B cell (primary cell): ENCODE measurements around the gene ARHGAP25.

Source experiments
- CTCF ChIP-seq: fragments of 200-600 bp; IDR thresholded peaks from one replicate; pipeline ENCODE4 v1.8.0; 2022; ENCODE audit warnings: antibody characterized with exemption, mild to moderate bottlenecking
- EZH2 ChIP-seq: IDR thresholded peaks from 2 replicates; pipeline ENCODE4 v1.6.1; 2012; ENCODE audit warnings: borderline replicate concordance, low read depth, mild to moderate bottlenecking, moderate library complexity, low read length; ENCODE audit not compliant: insufficient read depth, poor library complexity, severe bottlenecking

- TF ChIP-seq CTCF (no peak), EZH2 (no peak)
These were observed 52.7 kb downstream of the ARHGAP25 start for GRCh38 chr2:68787356-68787755.
